RWPE1 (cell line): Measurements from ENCODE around the gene ISLR.

Source experiments
- CTCF ChIA-PET: fragments of 350-600 bp; sonication (Branson Sonifier 250); formaldehyde crosslinking; extraction: SDS; loops from one replicate; lab custom pipeline; 2021; lab: Yijun Ruan, JAX
- POLR2A ChIA-PET: fragments of 400-600 bp; formaldehyde crosslinking; extraction: SDS; loops from one replicate; lab custom pipeline; 2020; ENCODE audit warnings: antibody characterized with exemption; ENCODE audit not compliant: low non-redundant PET; lab: Yijun Ruan, JAX
- DNase-seq: peaks from one replicate; pipeline ENCODE4 v3.0.0; 2012; ENCODE audit warnings: low spot score
- H3K27ac ChIP-seq: fragments of 450-650 bp; 2 replicates; pipeline ENCODE4 v1.5.1; 2017
- TF ChIP-seq, protein P1 (sequence below): fragments of 450-650 bp; conservative IDR thresholded peaks from 2 replicates; pipeline ENCODE4 v1.5.1; 2017; ENCODE audit warnings: low read depth, mild to moderate bottlenecking

ISLR gene

DNA sequence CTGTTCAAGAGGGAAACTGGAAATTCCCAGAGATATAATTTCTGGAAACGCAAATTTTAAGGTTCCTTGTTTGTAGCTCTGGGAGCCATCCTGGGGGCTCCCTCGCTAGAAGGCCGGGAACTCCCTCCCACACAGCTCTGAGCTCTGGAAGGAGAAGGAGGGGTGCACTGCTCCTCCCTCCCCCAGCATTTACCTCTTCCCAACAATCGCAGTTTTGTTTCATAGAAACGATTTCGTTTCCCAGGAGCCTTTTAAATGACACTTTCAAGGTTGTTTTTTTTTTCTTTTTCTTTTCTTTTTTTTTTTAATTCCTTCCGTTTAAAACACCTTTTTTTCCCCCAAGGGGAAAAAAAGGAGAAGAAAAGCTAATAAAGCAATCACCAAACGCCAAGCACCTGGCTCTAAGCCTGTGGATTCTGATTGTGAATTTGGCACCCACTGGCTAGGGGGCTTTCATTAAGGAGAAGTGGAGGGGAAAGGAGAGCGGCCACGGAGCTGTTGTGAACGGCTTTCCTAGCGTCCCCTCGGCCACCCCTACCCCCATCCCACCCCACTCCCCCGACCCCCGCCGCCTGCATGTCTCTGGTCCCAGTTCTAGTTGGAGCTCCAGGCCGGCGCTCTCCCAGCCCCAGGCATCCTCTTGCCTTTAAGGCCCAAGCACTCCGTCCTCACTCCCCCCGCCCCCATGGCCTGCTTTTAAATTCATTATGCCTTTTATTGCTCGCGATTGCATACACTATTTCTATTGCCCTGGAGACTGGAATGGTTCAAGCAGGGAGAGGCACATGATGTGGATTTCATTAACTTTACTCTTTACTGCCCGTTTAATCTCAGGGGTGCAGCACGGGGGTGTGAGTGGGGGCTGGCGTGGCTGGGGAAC, 49.0 kb downstream of the ISLR start:
- DNase-seq = no peak
- POLR2A ChIA-PET = interaction anchor here (0.5 to 0.6 kb wide), 2 partner anchors 10 to 76 kb away, joined by 3 to 4 read pairs; no protein-coding TSS in a partner anchor
- CTCF ChIA-PET = no interaction called here
- H3K27ac ChIP-seq = no peak overlapping the region
- TF ChIP-seq, protein P1, sequence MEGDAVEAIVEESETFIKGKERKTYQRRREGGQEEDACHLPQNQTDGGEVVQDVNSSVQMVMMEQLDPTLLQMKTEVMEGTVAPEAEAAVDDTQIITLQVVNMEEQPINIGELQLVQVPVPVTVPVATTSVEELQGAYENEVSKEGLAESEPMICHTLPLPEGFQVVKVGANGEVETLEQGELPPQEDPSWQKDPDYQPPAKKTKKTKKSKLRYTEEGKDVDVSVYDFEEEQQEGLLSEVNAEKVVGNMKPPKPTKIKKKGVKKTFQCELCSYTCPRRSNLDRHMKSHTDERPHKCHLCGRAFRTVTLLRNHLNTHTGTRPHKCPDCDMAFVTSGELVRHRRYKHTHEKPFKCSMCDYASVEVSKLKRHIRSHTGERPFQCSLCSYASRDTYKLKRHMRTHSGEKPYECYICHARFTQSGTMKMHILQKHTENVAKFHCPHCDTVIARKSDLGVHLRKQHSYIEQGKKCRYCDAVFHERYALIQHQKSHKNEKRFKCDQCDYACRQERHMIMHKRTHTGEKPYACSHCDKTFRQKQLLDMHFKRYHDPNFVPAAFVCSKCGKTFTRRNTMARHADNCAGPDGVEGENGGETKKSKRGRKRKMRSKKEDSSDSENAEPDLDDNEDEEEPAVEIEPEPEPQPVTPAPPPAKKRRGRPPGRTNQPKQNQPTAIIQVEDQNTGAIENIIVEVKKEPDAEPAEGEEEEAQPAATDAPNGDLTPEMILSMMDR = no peak

- no peak overlapping the region for H3K27ac ChIP-seq
- ChIA-PET POLR2A (no interaction called here), CTCF (interaction anchor here (0.6 kb wide), 1 partner anchor 34 kb away, joined by 5 read pairs; no protein-coding TSS in a partner anchor)
- DNase-seq = no peak
- TF ChIP-seq, protein P1 = no peak
Observed at GRCh38 chr15:74225928-74226327, 52.4 kb downstream of the ISLR start.
